Activated T-cell treated with anti-CD3 and anti-CD28 coated beads, Interleukin-2, amount 50 U/mL, for 4 hours (primary cell): ENCODE measurements around the gene TBCK. TPM values are rescaled to one million over a fixed set of nuclear protein-coding genes. Genes with fewer than 3 reads are reported as not detected.
"Not testable (repeated sequence)": the region's sequence is repeated elsewhere in the genome, so short reads cannot be mapped to it uniquely, and the experiment has no call there.

ENCODE experiments used
- ATAC-seq, 2 donors: fragments of 200-7000 bp; cut with Tn5 transposase; one replicate each; pipeline ENCODE4 v1.10.0; 2021
- DNase-seq: peaks from one replicate; pipeline ENCODE4 v3.0.0-alpha.2; 2020
- H3K27me3 Mint-ChIP-seq: one replicate; pipeline ENCODE4 v1.8.0; 2021; ENCODE audit warnings: low read depth, mixed read lengths
- H3K36me3 Mint-ChIP-seq: one replicate; pipeline ENCODE4 v1.8.0; 2022; ENCODE audit warnings: mixed read lengths; ENCODE audit not compliant: insufficient read depth
- H3K4me1 Mint-ChIP-seq: one replicate; pipeline ENCODE4 v1.8.0; 2021; ENCODE audit warnings: low read depth, mixed read lengths
- H3K4me3 Mint-ChIP-seq: one replicate; pipeline ENCODE4 v1.8.0; 2021; ENCODE audit warnings: mild to moderate bottlenecking, moderate library complexity, mixed read lengths
- H3K9me3 Mint-ChIP-seq: one replicate; pipeline ENCODE4 v1.8.0; 2021; ENCODE audit warnings: mixed read lengths
- total RNA-seq, 3 donors: library from RNA; stranded (reverse); gene quantifications; one replicate each; pipeline ENCODE4 v1.2.1, GENCODE V29; 2021

TBCK gene
- total RNA-seq, 3 donors from 2014 or later, result 12.7 to 15.8 (median 15.1) TPM

GRCh38 chr4:106192131-106192530 is 123.9 kb downstream of the TBCK start:
- ATAC-seq, result no peak
- no peaks in the 10 kb centered on the region for H3K9me3 Mint-ChIP-seq
- H3K27me3 Mint-ChIP-seq, result no peaks in the 10 kb centered on the region
- no peak overlapping the region for H3K4me3 Mint-ChIP-seq
- no peaks in the 10 kb centered on the region for H3K4me1 Mint-ChIP-seq
- H3K36me3 Mint-ChIP-seq, result peaks cover 55% of the 10 kb centered on the region
- DNase-seq, result no peak

- DNase-seq, result no peak
- Mint-ChIP-seq H3K27me3 (no peaks in the 10 kb centered on the region), H3K9me3 (peaks cover 20% of the 10 kb centered on the region), H3K4me1 (no peaks in the 10 kb centered on the region), H3K36me3 (peaks cover 60% of the 10 kb centered on the region), H3K4me3 (no peak overlapping the region)
- ATAC-seq, result no peak
These were observed 129.8 kb downstream of the TBCK start for GRCh38 chr4:106186201-106186600.

- Mint-ChIP-seq H3K36me3 (peaks cover 46% of the 10 kb centered on the region), H3K9me3 (peaks cover 20% of the 10 kb centered on the region), H3K4me1 (no peaks in the 10 kb centered on the region), H3K4me3 (no peak overlapping the region), H3K27me3 (no peaks in the 10 kb centered on the region)
- DNase-seq, result no peak
- ATAC-seq, result no peak
These were observed 132.5 kb downstream of the TBCK start for GRCh38 chr4:106183551-106183950.

GRCh38 chr4:106172861-106173260 is 143.1 kb downstream of the TBCK start:
- H3K36me3 Mint-ChIP-seq, result peaks cover 30% of the 10 kb centered on the region
- H3K27me3 Mint-ChIP-seq, result no peaks in the 10 kb centered on the region
- ATAC-seq, result no peak
- no peaks in the 10 kb centered on the region for H3K9me3 Mint-ChIP-seq
- no peak for DNase-seq
- H3K4me3 Mint-ChIP-seq, result no peak overlapping the region
- no peaks in the 10 kb centered on the region for H3K4me1 Mint-ChIP-seq

- Mint-ChIP-seq H3K4me3 (no peak overlapping the region), H3K36me3 (peaks cover 39% of the 10 kb centered on the region), H3K4me1 (peaks cover 2% of the 10 kb centered on the region)
These were observed 150.5 kb downstream of the TBCK start for GRCh38 chr4:106165351-106166010.

GRCh38 chr4:106162278-106162677 is 153.7 kb downstream of the TBCK start:
- Mint-ChIP-seq H3K27me3 (no peaks in the 10 kb centered on the region), H3K9me3 (peaks cover 8% of the 10 kb centered on the region), H3K4me1 (no peaks in the 10 kb centered on the region), H3K36me3 (peaks cover 40% of the 10 kb centered on the region), H3K4me3 (no peak overlapping the region)
- DNase-seq (no peak), ATAC-seq (no peak)

More at GRCh38 chr4:106165351-106166010, 150.5 kb downstream of the TBCK start:
- H3K27me3 Mint-ChIP-seq, result no peaks in the 10 kb centered on the region
- H3K9me3 Mint-ChIP-seq, result peaks cover 8% of the 10 kb centered on the region
- no peak for ATAC-seq
- DNase-seq, result no peak

GRCh38 chr4:106160560-106160959 is 155.4 kb downstream of the TBCK start:
- Mint-ChIP-seq H3K9me3 (peaks cover 10% of the 10 kb centered on the region), H3K4me1 (no peaks in the 10 kb centered on the region), H3K27me3 (no peaks in the 10 kb centered on the region), H3K36me3 (peaks cover 46% of the 10 kb centered on the region), H3K4me3 (no peak overlapping the region)
- no peak for ATAC-seq
- DNase-seq, result no peak

GRCh38 chr4:106149911-106150310 is 166.1 kb downstream of the TBCK start:
- Mint-ChIP-seq H3K36me3 (peaks cover 65% of the 10 kb centered on the region), H3K27me3 (no peaks in the 10 kb centered on the region)

GRCh38 chr4:106149026-106149425 is 167.0 kb downstream of the TBCK start:
- Mint-ChIP-seq H3K27me3 (no peaks in the 10 kb centered on the region), H3K36me3 (peaks cover 59% of the 10 kb centered on the region), H3K9me3 (peaks cover 63% of the 10 kb centered on the region), H3K4me1 (no peaks in the 10 kb centered on the region), H3K4me3 (no peak overlapping the region)
- DNase-seq (no peak), ATAC-seq (no peak)

More at GRCh38 chr4:106149911-106150310, 166.1 kb downstream of the TBCK start:
- no peaks in the 10 kb centered on the region for H3K4me1 Mint-ChIP-seq
- ATAC-seq (no peak), DNase-seq (no peak)
- peaks cover 67% of the 10 kb centered on the region for H3K9me3 Mint-ChIP-seq
- no peak overlapping the region for H3K4me3 Mint-ChIP-seq

- ATAC-seq (no peak), DNase-seq (no peak)
- Mint-ChIP-seq H3K4me1 (no peaks in the 10 kb centered on the region), H3K27me3 (no peaks in the 10 kb centered on the region), H3K36me3 (peaks cover 18% of the 10 kb centered on the region), H3K9me3 (peaks cover 15% of the 10 kb centered on the region), H3K4me3 (no peak overlapping the region)
These were observed 173.3 kb downstream of the TBCK start for GRCh38 chr4:106142616-106143127.

- H3K27me3 Mint-ChIP-seq, result no peaks in the 10 kb centered on the region
- H3K4me1 Mint-ChIP-seq, result no peaks in the 10 kb centered on the region
- no peak for DNase-seq
- no peak overlapping the region for H3K4me3 Mint-ChIP-seq
- H3K9me3 Mint-ChIP-seq, result peaks cover under 1% of the 10 kb centered on the region
- ATAC-seq, result no peak
- H3K36me3 Mint-ChIP-seq, result peaks cover 10% of the 10 kb centered on the region
These were observed 175.4 kb downstream of the TBCK start for GRCh38 chr4:106140601-106141000.

GRCh38 chr4:106136777-106137331 is 179.2 kb downstream of the TBCK start:
- Mint-ChIP-seq H3K27me3 (no peaks in the 10 kb centered on the region), H3K4me1 (no peaks in the 10 kb centered on the region), H3K4me3 (no peak overlapping the region), H3K9me3 (peaks cover 15% of the 10 kb centered on the region), H3K36me3 (peaks cover 30% of the 10 kb centered on the region)
- no peak for DNase-seq
- ATAC-seq, result no peak

- H3K4me1 Mint-ChIP-seq, result no peaks in the 10 kb centered on the region
- peaks cover 38% of the 10 kb centered on the region for H3K36me3 Mint-ChIP-seq
- H3K4me3 Mint-ChIP-seq, result no peak overlapping the region
- ATAC-seq (no peak), DNase-seq (no peak)
- peaks cover 18% of the 10 kb centered on the region for H3K9me3 Mint-ChIP-seq
- H3K27me3 Mint-ChIP-seq, result no peaks in the 10 kb centered on the region
These were observed 184.0 kb downstream of the TBCK start for GRCh38 chr4:106132045-106132444.

GRCh38 chr4:106126062-106126461 is 189.9 kb downstream of the TBCK start:
- ATAC-seq (no peak), DNase-seq (no peak)
- Mint-ChIP-seq H3K9me3 (peaks cover 4% of the 10 kb centered on the region), H3K36me3 (peaks cover 19% of the 10 kb centered on the region), H3K27me3 (no peaks in the 10 kb centered on the region), H3K4me3 (no peak overlapping the region), H3K4me1 (no peaks in the 10 kb centered on the region)

- H3K9me3 Mint-ChIP-seq, DNase-seq, H3K4me3 Mint-ChIP-seq, H3K4me1 Mint-ChIP-seq, ATAC-seq, H3K27me3 Mint-ChIP-seq: not testable (repeated sequence)
- peaks cover 36% of the 10 kb centered on the region for H3K36me3 Mint-ChIP-seq
These were observed 196.0 kb downstream of the TBCK start for GRCh38 chr4:106119949-106120555.
